Upper lobe of left lung (tissue), 4 donors: ENCODE data around the gene CSPG4.

Experiments
- EP300 ChIP-seq, 4 donors: sonication (generic); formaldehyde crosslinking; IDR thresholded peaks; one replicate each; pipeline ENCODE4 v1.5.1; 2017; ENCODE audit warnings: antibody characterized with exemption in 4 of 4, control low read depth in 2 of 4
- POLR2A ChIP-seq, 4 donors: fragments of 450-650 bp; IDR thresholded peaks; one replicate each; pipeline ENCODE4 v1.5.1; 2016 to 2017; ENCODE audit warnings: antibody characterized with exemption in 4 of 4, mild to moderate bottlenecking in 2 of 4
- POLR2AphosphoS5 ChIP-seq, 2 donors: sonication (generic); formaldehyde crosslinking; IDR thresholded peaks; one replicate each; pipeline ENCODE4 v1.5.1; 2017; ENCODE audit warnings: antibody characterized with exemption in 2 of 2
- TF ChIP-seq, protein P1 (sequence below), 6 experiments: fragments of 450-650 bp in 4 of 6; fragments of 200-600 bp in 2 of 6; sonication (generic) in 2 of 6; IDR thresholded peaks; one replicate each; pipeline ENCODE4 v1.5.1; 2016 to 2019; ENCODE audit warnings: antibody characterized with exemption in 6 of 6

DNA sequence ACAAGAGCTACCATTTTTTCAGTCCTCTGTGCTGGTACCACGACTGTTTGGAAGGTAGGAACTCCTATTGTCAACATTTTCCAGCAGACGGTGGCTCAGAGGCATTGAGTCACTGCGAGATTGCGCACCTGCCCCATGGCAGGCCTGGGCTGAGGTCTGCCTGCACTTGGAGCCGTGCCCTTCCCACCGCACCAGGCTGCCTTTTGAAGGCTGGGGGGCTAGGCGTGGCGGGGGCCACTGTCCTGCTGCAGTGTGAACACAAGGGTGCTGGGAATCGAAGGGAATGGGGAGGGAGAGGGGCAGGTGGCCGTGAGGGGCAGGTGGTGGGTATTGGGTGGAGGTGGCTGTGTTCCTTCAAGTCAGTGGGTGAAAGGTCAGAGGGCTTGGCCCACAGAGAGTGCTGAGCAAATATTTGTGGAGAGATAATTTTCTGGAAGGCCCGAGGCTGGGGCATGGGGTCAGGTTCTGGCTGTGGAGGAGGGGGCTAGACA lies 48.7 kb downstream of the CSPG4 start:
- TF ChIP-seq, protein P1, sequence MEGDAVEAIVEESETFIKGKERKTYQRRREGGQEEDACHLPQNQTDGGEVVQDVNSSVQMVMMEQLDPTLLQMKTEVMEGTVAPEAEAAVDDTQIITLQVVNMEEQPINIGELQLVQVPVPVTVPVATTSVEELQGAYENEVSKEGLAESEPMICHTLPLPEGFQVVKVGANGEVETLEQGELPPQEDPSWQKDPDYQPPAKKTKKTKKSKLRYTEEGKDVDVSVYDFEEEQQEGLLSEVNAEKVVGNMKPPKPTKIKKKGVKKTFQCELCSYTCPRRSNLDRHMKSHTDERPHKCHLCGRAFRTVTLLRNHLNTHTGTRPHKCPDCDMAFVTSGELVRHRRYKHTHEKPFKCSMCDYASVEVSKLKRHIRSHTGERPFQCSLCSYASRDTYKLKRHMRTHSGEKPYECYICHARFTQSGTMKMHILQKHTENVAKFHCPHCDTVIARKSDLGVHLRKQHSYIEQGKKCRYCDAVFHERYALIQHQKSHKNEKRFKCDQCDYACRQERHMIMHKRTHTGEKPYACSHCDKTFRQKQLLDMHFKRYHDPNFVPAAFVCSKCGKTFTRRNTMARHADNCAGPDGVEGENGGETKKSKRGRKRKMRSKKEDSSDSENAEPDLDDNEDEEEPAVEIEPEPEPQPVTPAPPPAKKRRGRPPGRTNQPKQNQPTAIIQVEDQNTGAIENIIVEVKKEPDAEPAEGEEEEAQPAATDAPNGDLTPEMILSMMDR (IDR thresholded peaks at IDR 0.05): no peak
- TF ChIP-seq POLR2AphosphoS5 (IDR thresholded peaks at IDR 0.05): no peak
- TF ChIP-seq EP300 (IDR thresholded peaks at IDR 0.05): no peak
- TF ChIP-seq POLR2A (IDR thresholded peaks at IDR 0.05): no peak
